Measurements from ENCODE around the gene NPFFR1.

Gene NPFFR1

DNA sequence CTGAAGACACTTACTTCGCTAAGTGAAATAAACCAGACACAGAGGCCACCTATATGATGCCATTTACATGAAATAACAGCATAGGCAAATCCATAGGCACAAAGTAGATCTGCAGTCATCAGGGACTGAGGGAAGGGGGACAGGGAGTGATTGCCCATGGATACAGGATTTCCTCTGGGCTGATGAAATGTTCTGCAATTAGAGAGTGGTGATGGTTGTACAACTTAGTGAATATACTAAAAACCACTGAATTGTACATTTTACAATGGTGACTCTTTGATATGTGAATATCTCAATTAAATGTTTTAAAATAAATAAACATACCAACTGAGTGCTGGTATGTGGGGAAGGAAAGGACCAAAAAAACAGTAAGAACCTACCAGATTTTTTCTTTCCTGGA, 70.9 kb downstream of the NPFFR1 start:
- no peak for DNase-seq

DNA sequence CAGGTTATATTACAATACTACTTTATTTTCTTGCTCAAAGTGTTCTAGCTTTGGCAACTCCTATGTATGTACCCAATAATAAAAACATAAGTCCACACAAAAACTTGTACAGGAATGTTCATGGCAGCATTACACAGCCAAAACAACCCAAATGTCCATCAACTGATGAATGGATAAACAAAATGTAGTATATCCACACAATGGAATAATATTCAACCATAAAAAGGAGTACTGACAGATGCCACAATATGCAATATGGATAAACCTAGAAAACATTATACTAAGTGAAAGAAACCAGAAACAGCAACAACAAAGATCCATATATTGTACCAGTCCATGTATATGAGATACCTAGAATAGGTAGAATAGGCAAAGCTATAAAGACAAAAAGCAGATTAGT, 71.5 kb downstream of the NPFFR1 start:
- DNase-seq = no peak

DNA sequence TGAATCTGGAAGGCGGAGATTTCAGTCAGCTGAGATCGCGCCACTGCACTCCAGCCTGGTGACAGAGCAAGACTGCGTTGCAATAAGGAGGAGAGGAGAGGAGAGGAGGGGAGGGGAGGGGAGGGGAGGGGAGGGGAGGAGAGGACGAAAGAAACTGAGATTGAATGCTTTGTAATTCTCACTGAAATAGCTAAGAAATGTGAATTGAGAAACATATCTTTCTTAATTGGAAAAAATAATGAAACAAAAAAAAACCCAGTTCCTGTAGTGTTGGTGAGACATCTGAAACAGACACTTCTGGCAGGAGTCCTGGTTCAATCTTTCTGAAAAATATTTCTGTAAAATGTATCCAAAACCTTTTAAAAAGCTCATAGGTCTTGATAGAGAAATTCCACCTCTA, 77.0 kb downstream of the NPFFR1 start:
- no peak for DNase-seq

DNA sequence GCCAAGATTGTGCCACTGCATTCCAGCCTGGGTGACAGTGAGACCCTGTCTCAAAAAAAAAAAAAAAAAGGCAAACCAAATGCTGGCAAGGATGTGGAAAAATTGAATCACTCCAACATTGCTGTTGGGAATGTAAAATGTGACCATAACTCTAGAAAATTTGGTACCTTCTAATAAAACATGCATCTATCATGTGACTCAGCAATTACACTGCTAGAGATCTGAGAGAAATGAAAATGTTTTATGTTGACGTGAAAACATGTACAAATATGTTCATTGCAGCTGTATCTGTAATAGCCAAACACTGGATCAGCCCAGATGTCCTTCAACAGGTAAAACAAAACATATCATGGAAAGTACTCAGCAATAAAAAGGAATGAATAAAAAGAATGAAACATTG, 82.7 kb downstream of the NPFFR1 start:
- DNase-seq = no peak

DNA sequence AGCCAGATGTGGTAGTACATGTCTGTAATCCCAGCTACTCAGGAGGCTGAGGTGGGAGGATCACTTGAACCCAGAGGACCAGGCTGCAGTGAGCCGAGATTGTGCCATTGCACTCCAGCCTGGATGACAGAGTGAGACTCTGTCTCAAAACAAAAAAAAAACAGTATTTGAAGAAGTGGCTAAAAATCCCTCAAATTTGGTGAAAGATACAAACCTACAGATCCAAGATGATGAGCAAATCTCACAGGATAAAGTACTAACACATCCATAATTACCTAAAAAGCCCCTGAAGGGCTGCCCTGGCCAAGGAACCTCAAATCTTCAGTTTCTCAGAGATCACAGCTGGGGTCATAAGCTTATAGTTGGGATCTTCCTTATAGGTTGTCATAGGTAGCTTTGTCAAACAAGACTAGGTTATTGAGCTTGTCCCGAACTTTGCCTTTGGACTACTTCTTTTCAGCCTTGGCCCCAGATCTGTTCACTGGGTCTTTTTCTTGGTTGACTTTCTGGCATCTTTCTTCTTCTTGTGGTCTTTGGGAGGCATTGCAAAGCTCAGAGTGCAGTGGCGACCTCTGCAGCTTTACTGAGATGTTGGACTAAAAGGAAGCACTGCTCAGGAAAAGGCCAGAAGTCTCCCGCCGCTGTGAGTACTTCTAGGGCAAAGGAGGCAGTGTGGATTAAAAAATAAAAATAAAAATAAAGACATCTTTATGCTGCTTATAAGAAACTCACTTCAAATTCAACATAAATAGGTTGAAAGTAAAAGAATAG, 84.9 kb downstream of the NPFFR1 start:
- no peak for DNase-seq

All from NCI-H510A treated with DMSO at 0.1 percent for 48 hours (cell line).